Neutrophil (primary cell): ENCODE measurements around the gene TNP2.
"Not testable (repeated sequence)": the region's sequence is repeated elsewhere in the genome, so short reads cannot be mapped to it uniquely, and the experiment has no call there.

Experiments used
- H3K27ac ChIP-seq: fragments of 200-600 bp; sonication (generic); 2 replicates; pipeline ENCODE4 v1.5.1; 2016; ENCODE audit warnings: mild to moderate bottlenecking, moderate library complexity
- H3K27me3 ChIP-seq: fragments of 200-600 bp; sonication (generic); 2 replicates; pipeline ENCODE4 v1.6.0; 2016; ENCODE audit warnings: mild to moderate bottlenecking
- H3K36me3 ChIP-seq: fragments of 200-600 bp; sonication (generic); 2 replicates; pipeline ENCODE4 v1.5.1; 2017
- H3K4me1 ChIP-seq, 2 experiments: fragments of 200-600 bp in 1 of 2; sonication (generic) in 1 of 2; 1 replicate in 1 of 2; 2 replicates in 1 of 2; pipeline versions ENCODE4 v1.5.1 to v1.6.1; 2013 to 2016; ENCODE audit warnings: low read depth in 1 of 2, low read length in 1 of 2, mild to moderate bottlenecking in 1 of 2, moderate library complexity in 1 of 2; ENCODE audit not compliant: control insufficient read depth in 1 of 2, insufficient read depth in 1 of 2
- H3K4me3 ChIP-seq, 2 experiments: fragments of 200-600 bp in 1 of 2; sonication (generic) in 1 of 2; 1 replicate in 1 of 2; 2 replicates in 1 of 2; pipeline ENCODE4 v1.5.1; 2013 to 2016; ENCODE audit warnings: low read depth in 1 of 2, low read length in 1 of 2, mild to moderate bottlenecking in 1 of 2, moderate library complexity in 1 of 2
- H3K9me3 ChIP-seq: fragments of 200-600 bp; sonication (generic); 2 replicates; pipeline ENCODE4 v1.5.1; 2016
- CTCF ChIP-seq: fragments of 200-600 bp; sonication (generic); IDR thresholded peaks from 2 replicates; pipeline ENCODE4 v1.5.1; 2016; ENCODE audit warnings: antibody characterized with exemption

Gene TNP2

GRCh38 chr16:11225677-11226549, 43.2 kb downstream of the TNP2 start:
- Histone ChIP-seq H3K4me3 (no peak overlapping the region), H3K36me3 (no peaks in the 10 kb centered on the region), H3K27me3 (peaks cover 26% of the 10 kb centered on the region), H3K9me3 (no peaks in the 10 kb centered on the region), H3K4me1 (peaks cover 3 to 5% of the 10 kb centered on the region in 2 experiments), H3K27ac (no peak overlapping the region)
- TF ChIP-seq CTCF, result no peak

- H3K36me3 ChIP-seq, result no peaks in the 10 kb centered on the region
- no peak overlapping the region for H3K27ac ChIP-seq
- no peak overlapping the region for H3K4me3 ChIP-seq
- peaks cover 26% of the 10 kb centered on the region for H3K27me3 ChIP-seq
- H3K9me3 ChIP-seq, result no peaks in the 10 kb centered on the region
- peaks cover 3 to 5% of the 10 kb centered on the region in 2 experiments for H3K4me1 ChIP-seq
- no peak for TF ChIP-seq CTCF
Observed at GRCh38 chr16:11224894-11225676, 44.0 kb downstream of the TNP2 start.

DNA sequence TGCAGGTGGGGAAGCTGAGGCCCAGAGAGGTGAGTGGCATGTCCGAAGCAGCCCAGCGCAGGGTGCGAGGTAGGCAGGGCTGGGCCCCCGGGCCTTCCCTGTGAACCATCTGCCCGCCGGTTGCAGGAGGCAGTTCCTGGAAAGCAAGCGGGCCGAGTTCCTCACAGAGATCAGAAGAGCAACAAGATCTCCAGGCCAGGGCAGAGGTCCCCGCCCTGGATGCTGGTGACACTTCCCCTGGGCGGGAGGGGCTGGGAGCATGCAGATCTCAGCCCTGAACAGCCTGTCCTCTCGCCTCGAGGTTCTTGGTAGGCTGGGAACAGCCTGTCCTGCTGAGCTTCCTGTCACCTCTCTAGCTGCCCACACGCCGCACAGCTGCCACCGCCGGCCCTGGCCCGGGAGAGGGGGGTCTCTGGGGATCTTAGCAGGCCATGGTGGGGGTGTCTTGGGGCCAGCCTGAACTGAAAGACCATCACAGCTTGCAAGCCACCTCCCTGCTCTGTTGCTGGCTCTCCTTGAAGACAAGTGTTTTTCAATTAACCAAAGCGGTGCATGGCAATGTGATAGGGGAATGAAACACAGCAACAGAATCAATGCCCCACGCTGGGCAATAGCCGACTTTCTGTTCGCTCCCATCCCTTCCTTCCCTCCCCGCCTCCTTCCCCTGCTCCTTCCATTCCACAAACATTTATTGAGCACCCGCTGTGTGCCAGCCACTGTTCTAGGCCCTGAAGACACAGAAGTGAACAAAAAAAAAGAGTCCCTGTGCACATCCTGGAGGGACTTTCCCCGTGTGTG, 44.8 kb downstream of the TNP2 start:
- Histone ChIP-seq H3K27ac (no peak overlapping the region), H3K4me1 (peaks cover 5 to 7% of the 10 kb centered on the region in 2 experiments), H3K27me3 (peaks cover 26% of the 10 kb centered on the region), H3K36me3 (no peaks in the 10 kb centered on the region), H3K4me3 (no peak overlapping the region), H3K9me3 (no peaks in the 10 kb centered on the region)
- no peak for TF ChIP-seq CTCF

GRCh38 chr16:11220507-11220906, 48.6 kb downstream of the TNP2 start:
- H3K4me3 ChIP-seq, H3K9me3 ChIP-seq, H3K27ac ChIP-seq, H3K36me3 ChIP-seq: not testable (repeated sequence)
- Histone ChIP-seq H3K27me3 (peaks cover 24% of the 10 kb centered on the region), H3K4me1 (peaks cover 10 to 14% of the 10 kb centered on the region in 2 experiments)

GRCh38 chr16:11219178-11219577, 49.9 kb downstream of the TNP2 start:
- peaks cover 11% of the 10 kb centered on the region for H3K27me3 ChIP-seq
- no peaks in the 10 kb centered on the region for H3K9me3 ChIP-seq
- TF ChIP-seq CTCF, result no peak
- no peak overlapping the region for H3K27ac ChIP-seq
- no peak overlapping the region for H3K4me3 ChIP-seq
- no peaks in the 10 kb centered on the region for H3K36me3 ChIP-seq
- H3K4me1 ChIP-seq, result peaks cover 10 to 12% of the 10 kb centered on the region in 2 experiments
